Activated CD4-positive, alpha-beta T cell treated with anti-CD3 and anti-CD28 coated beads, Interleukin-2, amount 50 U/mL, for 48 hours (primary cell): ENCODE results near the gene IER5.

Experiments
- DNase-seq, 2 experiments: peaks; one replicate each; pipeline ENCODE4 v3.0.0-alpha.2; 2020

The IER5 gene

DNA sequence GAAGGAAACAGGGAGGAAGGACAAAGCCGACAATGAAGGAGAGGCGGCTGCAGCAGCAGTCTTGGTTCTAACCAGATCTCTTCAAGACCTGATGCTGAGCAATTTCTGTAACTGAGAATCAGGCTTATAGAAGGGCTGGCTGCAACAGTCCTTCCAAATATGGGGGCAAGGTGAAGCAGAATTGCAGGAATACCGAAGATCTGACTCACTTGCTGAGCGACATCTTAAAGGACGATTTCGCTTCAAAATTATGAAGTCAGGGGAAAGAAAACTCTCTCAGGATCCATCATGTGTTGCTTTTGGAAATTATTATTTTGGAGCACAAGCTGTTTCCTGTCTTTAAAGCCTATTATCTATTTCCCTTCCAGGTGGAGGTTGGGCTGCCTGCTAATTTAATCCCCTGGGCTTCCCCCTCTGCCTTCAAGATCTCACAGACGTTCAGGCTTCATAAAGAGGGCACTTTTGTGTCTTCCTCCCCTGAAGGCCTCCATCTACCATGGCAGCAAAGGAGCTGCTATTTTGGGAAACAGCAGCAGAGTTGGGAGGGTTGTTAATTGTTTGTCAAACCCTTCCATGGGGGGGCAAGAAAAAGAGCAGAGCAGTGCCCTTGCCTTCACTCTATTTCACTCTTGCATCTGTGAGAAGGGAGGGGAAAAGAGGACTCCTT, 10.8 kb upstream of the IER5 start:
- DNase-seq = no peak

DNA sequence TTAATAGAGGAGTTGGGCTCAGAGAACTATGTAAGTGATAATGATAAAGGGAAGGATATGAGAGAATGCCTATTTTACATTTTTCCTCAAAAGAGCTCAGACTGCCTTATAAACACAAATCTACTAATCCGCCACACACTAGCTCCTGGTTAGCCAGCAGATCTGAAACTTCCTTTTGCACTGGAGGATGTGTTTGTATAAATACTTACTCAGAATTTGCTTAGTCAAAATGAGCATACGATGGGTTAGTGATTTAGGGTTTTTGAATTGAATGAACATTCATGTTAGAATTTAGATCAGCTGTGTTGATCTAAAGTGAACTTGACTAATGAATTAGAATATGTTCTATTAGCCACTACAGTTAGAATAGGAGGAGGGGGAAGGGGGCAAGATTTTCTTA, 9.1 kb upstream of the IER5 start:
- no peak for DNase-seq

- no peak for DNase-seq
Observed at GRCh38 chr1:181079920-181080319, 8.6 kb upstream of the IER5 start.

- DNase-seq = no peak
Observed at GRCh38 chr1:181080556-181080955, 7.9 kb upstream of the IER5 start.

DNA sequence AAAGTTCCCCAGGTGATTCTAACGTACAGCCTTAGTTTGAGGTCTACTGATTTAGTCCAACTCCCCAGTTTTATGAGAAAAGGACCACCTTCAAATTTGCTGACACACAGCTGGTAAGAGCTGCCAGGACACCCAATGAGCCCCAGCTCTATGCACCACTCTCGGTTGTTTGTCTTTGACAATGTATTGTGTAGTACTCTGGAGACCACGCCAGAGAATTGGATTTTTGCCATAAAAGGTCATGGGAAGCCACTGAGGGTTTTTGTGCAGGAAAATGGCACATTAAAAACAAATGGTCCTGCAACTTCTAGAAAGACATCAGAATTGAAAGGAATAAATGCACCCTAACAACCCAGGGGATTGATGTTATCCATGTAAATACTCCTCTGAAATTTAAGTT, 7.1 kb upstream of the IER5 start:
- DNase-seq = no peak

DNA sequence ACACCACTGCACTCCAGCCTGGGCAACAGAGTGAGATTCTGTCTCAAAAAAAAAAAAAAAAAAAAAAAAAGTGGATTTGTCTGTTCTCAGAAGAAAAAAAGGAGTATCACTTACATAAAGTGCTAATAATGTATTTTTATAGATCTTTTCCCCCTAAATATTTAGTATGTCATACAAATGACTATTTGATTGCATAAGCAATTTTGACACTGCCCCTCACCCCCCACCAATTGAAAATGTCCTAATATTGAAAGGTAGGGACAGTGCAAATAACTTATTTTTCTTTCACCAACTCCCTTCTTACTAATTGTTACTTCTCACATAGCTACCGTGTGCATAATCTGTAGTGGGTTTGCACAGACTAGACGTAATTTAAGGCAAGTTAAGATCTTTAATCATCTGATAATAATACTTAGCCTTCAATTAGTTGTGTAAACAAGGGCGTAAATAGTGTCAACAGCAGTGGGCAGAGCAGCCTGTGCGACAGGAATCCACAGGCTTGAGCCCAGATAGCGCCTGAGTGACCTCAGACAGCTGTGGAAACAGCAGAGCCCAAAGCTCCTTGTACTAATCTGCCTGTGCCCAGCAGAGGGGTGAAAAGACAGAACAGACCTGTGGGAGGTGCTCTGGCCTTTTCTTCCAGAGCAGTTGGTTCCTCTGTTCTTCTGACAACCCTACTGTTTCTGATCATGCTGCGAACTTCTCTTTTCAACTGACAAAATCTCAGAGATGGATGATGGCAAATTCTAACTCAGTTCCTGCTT, 4.5 kb upstream of the IER5 start:
- DNase-seq = peak; percentile 44 to 56

GRCh38 chr1:181084606-181084969, 3.9 kb upstream of the IER5 start:
- no peak for DNase-seq

DNA sequence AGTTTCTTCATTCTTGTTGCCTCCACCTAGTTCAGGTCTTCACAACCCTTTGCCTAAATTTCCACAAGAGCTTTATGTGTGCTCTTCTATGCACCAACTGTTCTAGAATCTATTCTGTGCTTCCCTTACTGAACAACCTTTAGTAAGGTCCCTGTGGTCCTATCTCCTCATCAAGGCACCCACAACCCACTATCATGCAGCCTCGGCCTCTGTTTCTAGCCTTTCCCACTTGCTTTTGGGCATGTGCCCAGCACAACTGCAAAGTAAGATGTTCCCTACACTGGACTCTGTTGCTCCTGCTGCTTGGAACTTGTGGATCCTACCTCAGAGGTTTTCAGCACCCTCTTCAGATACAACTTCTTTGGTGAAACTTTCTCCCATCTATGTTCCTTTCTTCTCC, 2.4 kb upstream of the IER5 start:
- DNase-seq = no peak

- DNase-seq = no peak
Observed at GRCh38 chr1:181086926-181087325, 1.6 kb upstream of the IER5 start.

GRCh38 chr1:181087400-181087901, 1.0 kb upstream of the IER5 start:
- DNase-seq = peak in 1 of 2 experiments; percentile 37

- DNase-seq = peak; percentile 29 to 45
Observed at GRCh38 chr1:181089017-181089675, 646 bp downstream of the IER5 start.

DNA sequence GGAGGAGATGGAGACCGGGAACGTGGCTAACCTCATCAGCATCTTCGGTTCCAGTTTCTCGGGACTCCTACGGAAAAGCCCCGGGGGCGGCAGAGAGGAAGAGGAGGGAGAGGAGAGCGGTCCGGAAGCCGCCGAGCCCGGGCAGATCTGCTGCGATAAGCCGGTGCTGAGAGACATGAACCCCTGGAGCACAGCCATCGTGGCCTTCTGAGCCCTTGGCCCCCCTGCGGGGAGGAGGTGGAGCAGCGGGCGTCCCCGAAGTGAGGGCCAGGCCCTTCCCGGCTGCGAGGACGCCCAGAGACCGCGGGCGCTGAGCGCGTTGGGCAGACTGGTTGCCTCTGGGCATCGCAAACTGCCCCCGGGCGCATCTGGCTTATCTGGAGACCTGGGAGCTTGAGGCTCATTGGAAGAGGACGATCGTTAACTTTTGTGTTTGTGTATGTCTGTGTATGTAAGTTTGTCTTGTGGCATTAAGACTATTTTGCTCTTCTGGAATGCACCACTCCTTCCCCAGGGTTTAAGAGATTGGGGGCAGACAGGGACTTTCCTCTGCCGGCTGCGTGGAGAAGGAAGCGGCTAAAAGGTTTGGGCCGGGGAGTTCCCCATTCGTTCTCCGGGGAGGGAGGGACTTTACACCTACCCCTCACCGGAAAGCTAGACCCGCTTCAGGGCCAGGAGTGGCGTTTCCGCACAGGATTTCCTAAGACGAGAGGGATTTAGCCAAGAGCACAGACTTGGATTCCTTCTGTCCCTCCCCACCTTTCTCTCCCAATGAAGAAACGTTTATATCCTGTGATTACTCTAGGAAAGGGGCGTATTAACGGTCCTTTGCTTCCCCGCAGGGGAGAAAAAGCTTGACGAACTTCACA, 1.4 kb downstream of the IER5 start:
- peak; percentile 73 to 81 for DNase-seq

- DNase-seq = peak; percentile 42 to 62
Observed at GRCh38 chr1:181090641-181091126, 2.2 kb downstream of the IER5 start.

DNA sequence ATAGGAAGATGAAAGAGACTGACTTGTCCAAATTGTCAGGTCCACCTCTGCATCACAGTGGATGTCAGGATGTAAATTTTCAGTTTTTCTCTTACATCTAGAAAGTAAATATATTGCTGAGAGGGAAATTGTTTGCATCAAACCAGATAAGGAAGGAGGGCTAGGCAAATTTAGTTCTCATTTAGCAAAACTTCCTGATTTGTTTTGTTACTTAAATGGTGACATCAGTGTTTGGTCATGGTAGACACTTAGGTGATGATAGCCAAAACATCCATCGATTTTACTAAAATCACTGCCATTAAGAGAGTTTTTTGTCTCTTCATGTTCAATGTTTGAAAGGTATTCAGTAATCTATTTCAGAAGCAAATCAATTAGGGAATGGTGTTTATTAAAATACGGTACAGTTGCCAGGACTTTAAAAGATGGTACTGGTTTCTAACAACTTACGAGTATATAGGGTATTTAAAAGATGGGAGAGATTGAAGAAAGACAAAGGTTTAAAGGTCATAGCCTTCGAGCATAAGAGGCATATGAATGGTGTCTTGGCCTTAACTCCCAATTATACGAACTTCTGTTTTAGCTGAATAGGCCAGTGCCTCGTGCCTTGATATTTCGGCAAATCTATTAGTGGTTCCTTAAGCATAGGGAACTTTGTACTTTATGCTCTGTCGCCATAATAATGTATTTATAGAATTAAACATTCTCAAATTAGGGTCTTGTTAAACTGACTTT, 3.0 kb downstream of the IER5 start:
- no peak for DNase-seq

GRCh38 chr1:181092056-181092455, 3.6 kb downstream of the IER5 start:
- no peak for DNase-seq

DNA sequence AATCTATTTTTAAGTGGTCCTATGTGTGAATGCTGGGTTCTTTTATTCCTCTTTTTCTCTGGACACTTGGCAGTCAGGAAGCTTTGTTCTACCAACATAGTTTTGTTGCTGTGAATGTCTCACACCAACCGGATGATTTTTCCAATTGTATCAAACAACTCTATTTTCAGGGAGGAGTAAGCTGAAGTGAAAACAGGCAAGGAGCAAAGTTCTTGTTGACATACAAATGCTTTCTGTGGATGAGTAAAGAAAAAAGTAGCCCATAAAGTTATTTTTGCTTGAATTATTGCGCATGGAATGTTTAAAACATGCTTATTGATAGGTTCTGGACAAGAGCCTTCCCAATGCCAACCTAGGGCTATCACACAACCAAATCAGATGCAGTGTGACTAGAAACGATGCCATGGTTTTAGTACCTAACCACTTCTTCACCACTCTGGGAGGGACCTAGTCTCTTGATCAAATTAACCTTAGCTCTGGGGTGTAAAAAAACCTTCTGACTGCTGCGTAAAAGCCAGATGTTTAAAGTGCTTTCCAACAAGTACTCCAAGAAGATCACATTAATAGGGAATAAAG, 4.5 kb downstream of the IER5 start:
- no peak for DNase-seq

DNA sequence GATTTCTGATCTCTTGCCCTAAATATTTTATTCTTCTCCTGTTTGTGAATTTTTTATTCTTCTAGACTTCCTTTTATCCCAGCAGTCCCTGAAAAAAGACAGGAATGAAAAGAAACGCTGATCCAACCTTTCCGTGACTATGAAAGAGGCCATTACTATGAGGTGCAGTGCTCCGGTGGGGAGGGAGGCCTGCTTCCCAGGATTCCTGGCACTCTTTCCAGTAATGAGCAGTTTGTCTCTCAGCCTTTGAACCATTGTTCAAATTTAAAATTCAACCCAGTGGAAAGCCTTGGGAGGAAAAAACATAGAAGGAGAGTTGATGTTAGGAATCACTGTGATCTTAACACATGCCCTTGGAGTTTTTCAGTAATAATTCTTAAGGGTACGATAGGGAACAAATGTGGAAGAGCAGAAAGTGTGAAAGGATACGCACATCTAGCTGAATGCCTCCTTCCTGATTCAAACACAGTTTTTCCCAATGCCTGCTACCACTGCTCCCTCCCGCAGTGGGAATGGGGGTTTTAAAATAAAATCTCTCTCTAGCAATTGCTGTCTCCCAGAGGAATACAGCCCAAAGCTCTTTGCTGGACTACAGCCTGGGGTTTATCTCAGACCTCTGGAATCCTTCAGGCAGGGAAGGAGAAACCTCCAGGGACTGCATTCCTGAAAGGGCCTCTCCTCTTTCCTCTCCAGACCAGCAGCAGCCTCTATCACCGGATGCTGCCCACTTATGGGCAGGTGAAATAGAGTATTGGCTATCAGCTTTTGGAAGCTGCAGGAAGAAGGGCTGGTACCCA, 6.1 kb downstream of the IER5 start:
- DNase-seq = no peak

GRCh38 chr1:181095260-181095659, 6.8 kb downstream of the IER5 start:
- DNase-seq = no peak

GRCh38 chr1:181095763-181096184, 7.3 kb downstream of the IER5 start:
- DNase-seq = no peak

DNA sequence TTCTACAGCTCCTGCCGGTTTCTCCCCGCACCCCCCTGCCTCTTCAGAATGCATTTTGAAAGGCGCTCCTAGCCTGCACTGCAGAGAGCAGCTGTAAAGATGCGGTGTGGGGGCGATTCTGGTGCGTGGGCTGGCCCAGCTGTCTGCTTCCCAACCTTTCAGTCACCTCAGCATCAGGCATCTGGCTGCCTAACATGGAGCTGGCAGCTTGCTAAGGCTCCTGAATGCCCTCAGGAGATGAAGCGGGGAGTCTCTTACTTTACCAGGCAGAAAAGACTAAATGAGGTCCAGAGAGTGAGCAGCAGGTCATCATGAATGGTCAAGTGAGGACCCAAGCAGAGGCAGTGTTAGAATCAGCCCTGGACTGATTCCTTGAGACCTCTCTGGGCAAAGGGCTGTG, 8.7 kb downstream of the IER5 start:
- no peak for DNase-seq
